ENCODE results near the gene RNU1-1.
"Not testable (repeated sequence)": the region's sequence is repeated elsewhere in the genome, so short reads cannot be mapped to it uniquely, and the experiment has no call there.

The RNU1-1 gene

GRCh38 chr1:16514107-16515055 is at the start of gene RNU1-1:
Gene RNU1-1 (minus strand): TSS chr1:16514285.
- peak; percentile 94 for DNase-seq

- DNase-seq, result not testable (repeated sequence)
Observed at GRCh38 chr1:16561035-16561434, 47.0 kb upstream of the RNU1-1 start.

- not testable (repeated sequence) for DNase-seq
Observed at GRCh38 chr1:16560498-16560897, 46.4 kb upstream of the RNU1-1 start.

- DNase-seq, result not testable (repeated sequence)
Observed at GRCh38 chr1:16559688-16560087, 45.6 kb upstream of the RNU1-1 start.

- DNase-seq, result not testable (repeated sequence)
Observed at GRCh38 chr1:16557034-16557433, 42.9 kb upstream of the RNU1-1 start.

GRCh38 chr1:16553244-16553643 is 39.2 kb upstream of the RNU1-1 start:
- not testable (repeated sequence) for DNase-seq

- DNase-seq, result not testable (repeated sequence)
Observed at GRCh38 chr1:16550212-16550918, 36.3 kb upstream of the RNU1-1 start.

- not testable (repeated sequence) for DNase-seq
Observed at GRCh38 chr1:16549545-16549944, 35.5 kb upstream of the RNU1-1 start.

GRCh38 chr1:16547502-16548241 is 33.6 kb upstream of the RNU1-1 start:
- not testable (repeated sequence) for DNase-seq

GRCh38 chr1:16545682-16546095 is 31.6 kb upstream of the RNU1-1 start:
- peak; percentile 86 for DNase-seq

GRCh38 chr1:16540421-16540893 is 26.4 kb upstream of the RNU1-1 start:
- DNase-seq, result not testable (repeated sequence)

GRCh38 chr1:16537528-16537927 is 23.4 kb upstream of the RNU1-1 start:
- DNase-seq, result not testable (repeated sequence)

GRCh38 chr1:16536796-16537195 is 22.7 kb upstream of the RNU1-1 start:
- not testable (repeated sequence) for DNase-seq

GRCh38 chr1:16535898-16536297 is 21.8 kb upstream of the RNU1-1 start:
- DNase-seq, result not testable (repeated sequence)

- peak; percentile 63 for DNase-seq
Observed at GRCh38 chr1:16535487-16535886, 21.4 kb upstream of the RNU1-1 start.

GRCh38 chr1:16534829-16535456 is 20.9 kb upstream of the RNU1-1 start:
- DNase-seq, result peak; percentile 92

GRCh38 chr1:16534239-16534828 is 20.2 kb upstream of the RNU1-1 start:
- DNase-seq, result peak; percentile 57

- DNase-seq, result not testable (repeated sequence)
Observed at GRCh38 chr1:16532235-16532991, 18.3 kb upstream of the RNU1-1 start.

- DNase-seq, result not testable (repeated sequence)
Observed at GRCh38 chr1:16528338-16528737, 14.3 kb upstream of the RNU1-1 start.

- DNase-seq, result not testable (repeated sequence)
Observed at GRCh38 chr1:16525769-16526168, 11.7 kb upstream of the RNU1-1 start.

- not testable (repeated sequence) for DNase-seq
Observed at GRCh38 chr1:16521679-16522078, 7.6 kb upstream of the RNU1-1 start.
